Caki2 (cell line): ENCODE results near the gene ATL3. TPM values are rescaled to one million over a fixed set of nuclear protein-coding genes. Genes with fewer than 3 reads are reported as not detected.
"Not testable (repeated sequence)": the region's sequence is repeated elsewhere in the genome, so short reads cannot be mapped to it uniquely, and the experiment has no call there.

Source experiments
- DNase-seq: peaks from one replicate; pipeline ENCODE4 v3.0.0-alpha.2; 2015; ENCODE audit warnings: low read depth
- in situ Hi-C: cut with HindIII; loops from 2 replicates; pipeline ENCODE4 v1.10.0; 2016; ENCODE audit warnings: low sequenced_read_pairs, low pct_unique_long_range_greater_than_20kb, mixed read lengths
- total RNA-seq: library from RNA; depleted of rRNA; stranded (reverse); fragments of >200 nt; shearing (Covaris generic); gene quantifications from 2 replicates; pipeline ENCODE4 v1.2.3, GENCODE V29; 2014; ENCODE audit warnings: low replicate concordance

ATL3 gene
- total RNA-seq, 1 experiment from 2014 or later: 58.7 TPM

DNA sequence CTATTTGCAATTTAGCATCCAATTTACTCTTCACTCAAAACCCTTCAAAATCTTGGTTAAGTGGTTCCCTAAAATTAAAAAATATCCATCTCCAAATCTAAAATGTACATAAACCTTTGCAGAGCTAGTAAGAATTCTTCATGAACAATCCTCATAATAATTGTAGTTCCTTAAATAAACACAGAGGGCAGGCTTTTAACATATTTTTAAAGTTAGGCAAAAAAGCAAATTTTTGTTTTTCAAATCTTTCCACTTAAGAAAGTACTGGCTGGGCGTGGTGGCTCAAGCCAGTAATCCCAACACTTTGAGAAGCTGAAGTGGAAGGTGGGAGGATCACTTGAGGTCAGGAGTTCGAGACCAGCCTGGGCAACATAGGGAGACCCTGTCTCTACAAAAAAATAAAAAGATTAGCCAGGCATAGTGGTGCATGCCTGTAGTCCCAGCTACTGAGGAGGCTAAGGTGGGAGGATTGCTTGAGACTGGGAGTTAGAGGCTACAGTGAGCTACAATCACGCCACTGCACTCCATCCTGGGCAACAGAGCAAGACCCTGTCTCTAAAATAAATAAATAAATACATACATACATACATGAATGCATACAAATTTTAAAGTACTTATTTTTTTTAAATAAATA is 31.9 kb downstream of the ATL3 start:
- in situ Hi-C loops: no loop called here
- DNase-seq: no peak

DNA sequence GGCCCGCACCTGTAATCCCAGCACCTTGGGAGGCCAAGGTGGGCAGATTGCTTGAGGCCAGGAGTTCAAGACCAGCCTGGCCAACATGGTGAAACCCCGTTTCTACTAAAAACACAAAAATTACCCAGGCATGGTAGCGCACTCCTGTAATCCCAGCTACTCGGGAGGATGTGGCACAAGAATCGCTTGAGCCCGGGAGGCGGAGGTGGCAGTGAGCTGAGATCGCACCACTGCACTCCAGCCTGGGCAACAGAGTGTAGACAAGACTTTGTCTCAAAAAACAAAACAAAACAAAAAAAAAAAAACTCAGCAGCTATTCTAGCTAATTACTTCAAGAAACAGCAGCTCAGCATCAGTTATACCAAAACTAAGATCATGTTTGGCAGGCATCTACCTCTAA is 32.7 kb downstream of the ATL3 start:
- in situ Hi-C loops, DNase-seq: not testable (repeated sequence)

DNA sequence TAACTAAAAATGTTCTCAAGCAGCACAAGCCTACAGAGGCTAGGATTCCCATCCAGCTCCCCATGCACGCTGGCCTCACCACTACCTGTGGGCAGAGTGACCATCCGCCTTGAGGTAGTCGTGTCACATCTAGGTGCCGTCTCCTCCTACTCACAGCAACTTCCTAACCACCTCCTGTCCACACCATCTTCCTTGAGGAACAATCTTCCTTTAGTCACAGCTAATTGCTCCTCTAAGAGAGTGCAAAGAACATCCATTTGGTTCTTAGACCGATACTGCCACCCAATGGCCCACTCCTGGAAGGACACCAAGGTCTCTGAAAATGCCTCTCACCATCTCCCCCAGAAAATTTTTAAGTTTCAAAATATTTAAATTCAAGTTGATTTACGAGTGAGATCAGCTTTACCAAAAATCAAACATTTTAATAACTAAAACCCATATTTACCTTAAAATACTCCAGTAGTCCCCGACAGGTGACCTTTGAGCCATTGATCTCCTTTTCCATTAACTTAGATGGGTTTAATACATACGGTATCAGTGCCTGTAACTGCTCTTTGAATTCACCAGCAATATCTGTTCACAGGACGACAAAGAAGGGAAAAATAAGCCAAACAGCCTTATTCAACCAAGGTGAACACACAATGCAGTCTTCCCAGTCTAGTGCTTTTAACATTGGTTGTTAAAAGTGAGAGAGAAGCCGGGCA is 35.3 kb downstream of the ATL3 start:
- in situ Hi-C loops: no loop called here
- DNase-seq: peak; percentile 65

DNA sequence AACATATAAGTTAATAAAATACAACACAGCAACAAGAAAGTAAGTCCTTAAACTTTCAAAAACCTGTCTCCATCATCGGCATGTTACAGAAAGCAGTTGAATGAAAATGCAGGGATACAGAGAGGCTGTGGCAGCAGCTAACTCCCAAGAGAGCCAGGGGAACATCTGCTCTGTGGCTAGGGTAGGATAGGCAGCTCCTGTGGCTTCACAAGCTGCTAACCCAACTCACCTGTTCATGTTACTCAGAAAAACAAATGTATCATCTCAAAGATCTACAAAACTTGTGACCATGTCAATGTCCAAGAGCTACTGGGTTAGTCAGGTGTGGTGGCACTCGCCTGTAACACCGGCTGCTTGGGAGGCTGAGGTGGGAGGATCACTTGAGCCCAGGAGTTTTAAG is 41.8 kb downstream of the ATL3 start:
- in situ Hi-C loops: no loop called here

DNA sequence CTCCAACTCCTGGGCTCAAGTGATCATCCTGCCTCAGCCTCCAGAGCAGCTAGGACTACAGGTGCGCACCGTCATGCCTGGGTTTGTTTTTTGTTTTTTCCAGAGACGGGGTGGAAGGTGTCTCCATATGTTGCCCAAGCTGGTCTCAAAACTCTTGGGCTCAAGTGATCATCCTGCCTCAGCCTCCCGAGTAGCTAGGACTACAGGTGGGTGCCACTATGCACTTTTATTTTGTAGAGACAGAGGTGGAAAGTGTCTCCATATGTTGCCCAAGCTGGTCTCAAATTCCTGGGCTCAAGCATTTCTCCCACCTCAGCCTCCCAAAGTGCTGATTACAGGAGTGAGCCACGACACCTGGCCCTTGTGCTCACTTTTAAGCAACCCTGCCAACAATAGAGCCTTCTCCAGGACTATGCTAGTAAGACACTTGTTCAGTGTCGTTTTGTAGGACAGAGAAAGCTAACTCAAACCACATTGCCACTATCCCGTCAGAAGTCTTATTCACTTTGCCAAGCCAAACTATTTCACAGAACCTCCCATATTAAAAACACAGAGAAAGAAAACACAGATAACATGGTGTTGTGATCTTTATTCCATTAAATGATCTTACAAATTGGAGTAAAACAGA is 47.5 kb downstream of the ATL3 start:
- in situ Hi-C loops: no loop called here
- no peak for DNase-seq

More for the DNA sequence above, 41.8 kb downstream of the ATL3 start:
- no peak for DNase-seq

DNA sequence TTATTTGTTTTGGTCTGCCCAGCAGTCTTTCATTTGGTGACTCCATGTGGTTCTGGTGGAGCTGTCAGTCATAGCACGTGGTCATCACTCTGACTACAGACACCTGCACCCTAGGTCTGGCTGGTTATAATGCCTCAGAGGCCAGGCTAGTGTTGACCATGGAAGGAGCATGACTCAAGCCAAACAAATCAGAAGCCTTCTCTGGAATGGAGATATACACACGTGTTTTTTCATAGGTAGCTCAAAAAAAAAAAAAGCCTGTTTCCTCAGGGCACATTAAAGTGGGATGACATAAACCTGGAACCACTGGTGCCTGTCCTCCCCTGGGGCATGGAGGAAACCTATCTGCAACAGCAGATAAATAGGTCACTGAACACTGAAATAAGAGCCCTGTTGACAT is 48.9 kb downstream of the ATL3 start:
- in situ Hi-C loops: no loop called here
- DNase-seq: peak; percentile 92

DNA sequence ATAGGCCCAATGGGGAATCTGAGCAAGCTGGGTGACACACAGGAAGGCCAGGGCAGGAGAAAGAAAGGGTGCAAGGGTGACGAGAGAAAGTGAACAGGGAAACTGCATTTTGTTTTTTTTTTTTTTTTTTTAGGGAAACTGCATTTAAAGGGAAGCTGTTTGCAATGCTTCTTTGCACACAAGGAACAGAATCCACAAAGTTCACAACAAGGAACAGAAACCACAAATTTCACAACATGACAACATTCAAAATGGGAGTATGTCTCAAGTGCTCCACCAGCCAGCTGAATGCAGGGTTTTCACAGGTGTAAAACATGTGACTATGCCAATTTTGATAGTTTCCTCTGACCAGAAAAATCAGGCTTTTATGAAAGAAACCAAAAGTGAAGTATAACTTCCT is 50.1 kb downstream of the ATL3 start:
- in situ Hi-C loops: no loop called here
- DNase-seq: no peak

DNA sequence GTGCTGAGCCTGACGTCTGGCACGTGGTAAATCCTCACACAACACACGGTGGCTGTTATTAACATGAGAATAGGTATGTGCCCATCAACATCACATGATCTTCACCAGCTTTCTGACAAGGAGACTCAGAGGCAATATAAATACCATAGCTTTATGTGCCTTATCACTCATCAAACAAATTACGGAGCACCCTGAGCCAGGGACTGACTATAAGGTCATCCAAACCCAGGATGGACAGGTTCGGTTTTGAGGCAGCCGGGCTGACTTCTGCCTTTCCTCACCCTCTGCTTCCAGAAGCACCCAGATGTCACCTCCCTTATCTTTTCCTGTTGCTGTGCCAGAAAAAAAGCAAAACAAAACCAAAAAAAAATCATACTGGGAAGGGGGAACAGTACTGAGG is 51.2 kb downstream of the ATL3 start:
- no peak for DNase-seq
- in situ Hi-C loops: no loop called here

DNA sequence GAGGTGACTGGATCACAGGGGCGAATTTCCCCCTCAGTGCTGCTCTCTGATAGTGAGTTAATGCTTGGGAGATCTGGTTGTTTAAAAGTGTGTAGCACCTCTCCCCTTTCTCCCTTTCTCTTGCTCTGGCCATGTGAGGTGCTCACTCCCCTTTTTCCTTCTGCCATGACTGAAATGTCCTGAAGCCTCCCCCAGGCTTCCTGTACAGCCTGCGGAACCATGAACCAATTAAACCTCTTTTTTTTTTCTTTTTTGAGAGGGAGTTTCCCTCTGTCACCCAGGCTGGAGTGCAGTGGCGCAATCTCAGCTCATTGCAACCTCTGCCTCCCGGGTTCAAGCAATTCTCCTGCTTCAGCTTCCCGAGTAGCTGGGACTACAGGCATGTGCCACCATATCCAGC is 53.5 kb downstream of the ATL3 start:
- in situ Hi-C loops, DNase-seq: not testable (repeated sequence)

DNA sequence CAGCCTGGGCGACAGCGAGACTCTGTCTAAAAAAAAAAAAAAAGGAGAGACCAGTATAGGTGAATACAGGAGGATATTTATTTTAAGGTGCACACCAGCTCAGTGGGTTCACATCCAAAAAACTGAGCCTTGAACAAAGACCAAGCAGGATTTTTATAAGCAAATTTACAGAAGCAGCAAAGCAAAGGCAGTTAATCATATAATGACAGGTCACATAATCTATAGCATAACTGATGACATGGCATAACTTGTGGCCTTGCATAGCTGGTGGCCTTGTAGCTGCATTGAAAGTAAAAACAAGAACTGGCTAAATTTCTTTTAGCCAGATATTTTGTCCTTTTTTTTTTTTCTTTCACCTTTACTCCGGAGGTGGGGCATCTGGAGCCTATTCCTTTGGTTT is 54.2 kb downstream of the ATL3 start:
- in situ Hi-C loops: no loop called here
- no peak for DNase-seq

DNA sequence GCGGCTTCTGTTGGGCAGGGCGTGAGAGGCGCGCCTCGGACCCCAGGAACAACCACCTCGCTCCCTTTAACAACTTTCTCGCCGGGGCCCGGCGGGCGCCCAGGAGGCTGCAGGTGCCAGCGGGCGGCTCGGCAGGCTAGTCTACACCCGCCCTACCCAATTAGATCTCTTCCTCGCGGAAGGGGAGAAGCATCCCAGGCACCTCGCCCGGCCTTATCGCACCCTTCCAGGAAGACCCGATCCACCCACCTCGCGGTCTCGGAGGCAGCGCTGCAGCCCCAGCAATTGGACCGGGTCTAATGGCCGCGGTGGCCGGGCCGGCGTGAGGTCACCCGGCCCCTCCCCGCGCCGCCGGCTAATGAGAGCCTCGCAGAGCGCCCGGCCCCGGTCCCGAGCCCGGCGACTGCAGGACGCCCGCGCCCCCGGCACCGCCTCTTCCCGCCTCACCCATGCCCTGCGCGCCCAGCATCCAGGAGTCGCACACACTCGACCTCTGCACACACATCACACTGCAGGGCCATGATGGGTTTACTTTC is 57.0 kb downstream of the ATL3 start, which contains the start of gene PLAAT3:
Gene PLAAT3 (minus strand): TSS at position 298 of the 536 bp plus-strand sequence. CDS start 419 bp downstream, outside the sequence.
- in situ Hi-C loops: no loop called here
- peak; percentile 86 for DNase-seq

DNA sequence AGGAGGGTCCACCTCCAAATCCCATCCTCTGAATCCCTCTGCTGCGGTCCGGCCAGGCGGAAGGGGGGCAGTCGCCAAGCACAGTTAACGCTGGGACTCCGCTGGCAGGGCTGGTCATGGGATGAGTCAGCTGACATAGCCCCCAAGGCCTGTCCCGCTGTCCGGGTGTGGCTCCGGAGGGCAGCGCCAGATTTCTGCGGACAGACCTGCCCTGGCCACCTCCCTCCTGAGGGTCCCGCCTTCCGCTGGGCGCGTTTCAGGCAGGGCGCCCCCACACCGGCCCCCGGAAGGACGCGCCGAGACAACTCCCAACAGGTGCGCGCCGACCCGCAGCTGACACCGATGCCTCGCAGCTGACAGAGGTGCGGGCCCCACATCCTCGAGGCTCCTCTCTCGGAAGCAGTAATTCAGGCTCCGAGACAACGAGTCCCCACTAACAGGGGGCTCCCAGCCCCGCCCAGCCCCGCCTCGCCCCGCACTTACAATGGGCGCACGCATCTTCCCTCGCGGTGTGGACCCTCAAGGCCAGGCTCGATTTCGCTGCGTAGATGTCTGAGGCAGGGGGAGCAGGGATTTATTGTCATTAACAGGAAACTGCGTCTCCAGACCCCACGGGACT is 57.5 kb downstream of the ATL3 start:
- in situ Hi-C loops: no loop called here
- DNase-seq: peak; percentile 84

DNA sequence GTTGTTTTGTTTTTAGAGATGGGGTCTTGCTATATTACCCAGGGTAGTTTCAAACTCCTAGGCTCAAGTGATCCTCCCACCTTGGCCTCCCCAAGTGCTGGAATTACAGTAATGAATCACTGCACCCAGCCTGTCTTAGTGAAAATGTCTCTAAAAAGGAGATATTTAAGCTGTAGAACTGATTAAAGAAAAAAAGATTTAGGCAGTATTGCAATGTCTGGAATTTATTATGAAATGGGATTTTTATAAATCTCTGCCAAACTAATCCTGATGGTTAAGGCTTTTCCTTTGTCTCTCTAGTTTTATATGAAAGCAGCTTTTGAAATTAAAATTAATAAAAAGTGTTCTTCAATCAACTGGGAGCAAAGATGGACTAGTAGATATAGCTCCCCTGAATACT is 59.0 kb downstream of the ATL3 start:
- no peak for DNase-seq
- in situ Hi-C loops: no loop called here

DNA sequence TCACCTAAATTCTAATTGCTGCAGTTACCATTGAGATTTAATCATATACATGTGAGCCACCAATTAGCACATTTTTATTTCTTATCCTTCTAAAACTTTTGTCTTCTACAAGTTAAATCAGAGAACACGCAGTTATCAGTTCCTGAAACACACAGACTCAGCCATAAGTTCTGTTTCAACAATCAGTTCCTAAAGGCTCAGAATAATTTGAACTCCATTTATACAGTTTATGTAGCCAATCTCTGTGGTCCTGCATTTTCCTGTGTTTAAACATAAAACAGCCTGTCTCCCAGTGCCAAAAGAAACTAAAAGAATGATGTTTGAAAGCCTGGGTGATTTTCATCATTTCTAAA is 59.8 kb downstream of the ATL3 start:
- no peak for DNase-seq
- in situ Hi-C loops: no loop called here

DNA sequence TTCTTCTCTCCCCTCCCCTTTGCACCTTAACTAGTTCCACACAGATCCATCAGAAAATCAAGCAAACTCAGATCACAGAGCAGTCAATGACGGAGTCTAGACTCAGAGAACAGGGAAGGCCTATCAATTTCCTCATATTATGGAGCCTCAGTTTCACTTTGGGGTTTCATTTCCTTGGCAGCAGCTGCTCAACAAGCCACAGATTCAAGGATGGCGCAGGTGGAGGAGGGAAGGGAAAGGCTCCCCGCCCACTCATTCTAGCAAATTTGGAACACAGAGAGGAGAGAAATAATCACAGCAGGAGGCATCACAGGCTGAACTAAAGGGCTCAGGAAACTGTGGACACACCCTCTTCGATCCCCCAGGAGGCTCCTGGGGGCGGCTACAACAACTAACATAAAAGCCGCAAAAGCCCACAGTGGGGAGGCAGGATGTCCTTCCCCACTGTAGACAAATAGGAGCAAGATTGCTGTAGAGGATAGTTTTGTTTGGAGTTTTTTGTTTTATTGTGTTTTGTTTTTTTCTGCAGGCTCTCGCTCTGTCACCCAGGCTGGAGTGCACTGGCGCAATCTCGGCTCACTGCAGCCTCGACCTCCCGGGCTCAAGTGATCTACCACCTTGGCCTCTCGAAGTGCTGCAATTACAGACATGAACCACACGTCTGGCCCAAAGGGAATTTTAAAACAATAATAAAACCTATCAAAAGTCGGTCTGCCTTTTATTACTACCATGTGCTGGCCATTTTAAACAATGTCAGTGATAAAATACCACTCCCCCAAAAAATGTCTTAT is 60.4 kb downstream of the ATL3 start:
- in situ Hi-C loops: no loop called here
- DNase-seq: peak; percentile 69

DNA sequence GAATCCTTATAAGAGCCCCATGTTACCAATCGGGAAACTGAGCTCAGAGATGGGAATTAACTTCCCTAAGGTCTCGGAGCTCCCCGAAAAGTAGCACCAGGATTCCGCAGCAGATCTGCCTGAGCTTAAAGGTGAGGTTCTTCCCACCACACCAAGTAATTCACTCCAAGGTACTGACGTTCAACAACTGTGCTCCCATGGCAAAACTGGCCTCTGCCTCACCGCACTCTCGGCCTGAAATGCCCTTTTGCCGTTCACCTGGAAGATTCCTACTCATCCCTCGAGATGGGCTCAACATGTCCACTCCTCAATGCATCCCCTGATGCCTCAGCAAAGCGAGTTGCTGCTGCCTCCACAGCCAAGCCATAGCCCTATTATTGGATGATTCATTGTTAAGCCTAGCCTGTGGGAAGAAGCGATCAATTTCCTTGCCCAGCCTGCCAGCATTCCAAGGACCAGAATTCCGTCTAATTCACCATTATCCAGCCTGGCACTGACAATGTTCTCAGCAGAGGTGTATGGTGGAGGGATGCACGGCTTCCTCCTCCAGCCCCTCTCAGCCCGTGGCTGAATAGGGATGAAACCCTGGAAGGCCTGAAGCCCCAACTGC is 61.1 kb downstream of the ATL3 start:
- peak; percentile 39 for DNase-seq

DNA sequence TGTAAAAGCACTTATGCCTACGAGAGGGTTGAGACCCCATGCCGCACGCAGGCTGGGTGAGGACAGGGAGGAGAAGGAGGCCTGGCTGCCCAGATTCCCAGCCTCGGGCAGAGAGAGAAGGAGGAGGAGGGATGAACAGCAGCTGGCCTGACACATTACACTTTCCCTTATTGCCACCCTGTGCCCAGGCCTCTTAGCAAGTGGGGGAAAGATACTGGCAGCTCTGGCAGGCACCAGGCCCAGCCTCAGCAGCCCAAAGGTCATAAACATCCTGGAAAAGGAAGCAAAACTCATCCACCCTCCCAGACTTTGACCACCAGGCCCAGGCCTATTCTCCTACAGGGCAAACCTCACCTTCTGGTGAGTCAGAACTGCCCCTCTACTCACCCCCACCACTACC is 61.6 kb downstream of the ATL3 start:
- in situ Hi-C loops: no loop called here
- peak; percentile 53 for DNase-seq

More for the DNA sequence above, 61.1 kb downstream of the ATL3 start:
- in situ Hi-C loops: no loop called here
